GM12878 (cell line): ENCODE data around the gene EFNA2. TPM values are rescaled to one million over a fixed set of nuclear protein-coding genes. Genes with fewer than 3 reads are reported as not detected.
A peak's percentile ranks its signal among the peaks of the same experiment; 100 is the strongest.

Experiments used
- ATAC-seq: fragments of 200-7000 bp; cut with Tn5 transposase; 3 replicates; pipeline ENCODE4 v1.9.1; 2020; ENCODE audit warnings: mild to moderate bottlenecking, moderate library complexity
- BruUV-seq: library from RNA; stranded (reverse); fragments of 400-500 nt; replicated peaks from 2 replicates; lab custom pipeline; 2021; lab: Mats Ljungman, UMichigan
- CTCF ChIA-PET: fragments of 300-600 bp; sonication (Branson Sonifier 250); formaldehyde crosslinking; extraction: SDS; loops from one replicate; lab custom pipeline; 2021; ENCODE audit warnings: inconsistent platforms; lab: Yijun Ruan, JAX
- POLR2A ChIA-PET: fragments of 350-600 bp; formaldehyde crosslinking; extraction: SDS; loops from one replicate; lab custom pipeline; 2021; ENCODE audit warnings: inconsistent platforms; lab: Charles Lee
- RAD21 ChIA-PET: fragments of 300-600 bp; sonication (Branson Sonifier 250); formaldehyde crosslinking; loops from one replicate; lab custom pipeline; 2023; ENCODE audit warnings: antibody characterized with exemption; ENCODE audit not compliant: unreplicated experiment; lab: Charles Lee
- SMC1A ChIA-PET: fragments of 300-600 bp; sonication (Branson Sonifier 250); formaldehyde crosslinking; loops from one replicate; lab custom pipeline; 2023; ENCODE audit not compliant: unreplicated experiment, uncharacterized antibody; lab: Charles Lee
- DNase-seq: peaks from one replicate; pipeline ENCODE4 v3.0.0-alpha.2; 2011; ENCODE audit warnings: low read depth, low spot score
- FAIRE-seq: peaks from 3 replicates; lab custom pipeline; 2011; peaks lifted over from hg19 to GRCh38; lab: Jason Lieb, UNC
- H2AFZ ChIP-seq: 2 replicates; pipeline ENCODE4 v1.6.0; 2011; ENCODE audit warnings: low read depth, low read length, control low read depth; ENCODE audit not compliant: control insufficient read depth
- H3K27ac ChIP-seq: 2 replicates; pipeline ENCODE4 v1.5.1; 2011; ENCODE audit warnings: control low read depth; ENCODE audit not compliant: control insufficient read depth, insufficient read depth
- H3K27me3 ChIP-seq, 2 experiments: replicated peaks in 1 of 2; 2 replicates each; pipeline versions ENCODE4 v1.6.0 to v1.6.1; 2011; ENCODE audit warnings: low read length in 1 of 2; ENCODE audit not compliant: control insufficient read depth in 2 of 2, insufficient read depth in 2 of 2
- H3K36me3 ChIP-seq, 2 experiments: 2 replicates each; pipeline ENCODE4 v1.5.1; 2011; ENCODE audit warnings: low read length in 1 of 2; ENCODE audit not compliant: control insufficient read depth in 2 of 2, insufficient read depth in 2 of 2
- H3K4me1 ChIP-seq: 2 replicates; pipeline ENCODE4 v1.6.1; 2011; ENCODE audit warnings: mild to moderate bottlenecking, low read length, moderate library complexity, mixed read lengths; ENCODE audit not compliant: control insufficient read depth, insufficient read depth
- H3K4me2 ChIP-seq: 2 replicates; pipeline ENCODE4 v1.6.0; 2011; ENCODE audit warnings: control low read depth; ENCODE audit not compliant: control insufficient read depth, insufficient read depth
- H3K4me3 ChIP-seq: fragments of 200-600 bp; sonication (generic); 2 replicates; pipeline ENCODE4 v1.5.1; 2016
- H3K79me2 ChIP-seq: 2 replicates; pipeline ENCODE4 v1.6.0; 2011; ENCODE audit warnings: low read length; ENCODE audit not compliant: control insufficient read depth, insufficient read depth
- H3K9ac ChIP-seq: 2 replicates; pipeline ENCODE4 v1.8.0; 2011; ENCODE audit warnings: low read length, control low read depth, mixed read lengths; ENCODE audit not compliant: control insufficient read depth, insufficient read depth
- H3K9me3 ChIP-seq: replicated peaks from 3 replicates; pipeline ENCODE4 v1.5.1; 2011; ENCODE audit warnings: mild to moderate bottlenecking, low read length; ENCODE audit not compliant: control insufficient read depth, insufficient read depth
- H4K20me1 ChIP-seq: 2 replicates; pipeline ENCODE4 v1.6.0; 2011; ENCODE audit not compliant: control insufficient read depth, insufficient read depth
- BCL11A ChIP-seq: IDR thresholded peaks from 2 replicates; pipeline ENCODE4 v1.6.1; 2011; ENCODE audit warnings: low read depth, low read length
- IKZF2 ChIP-seq, 2 experiments: fragments of 450-650 bp; IDR thresholded peaks; 2 replicates each; pipeline ENCODE4 v1.6.1; 2017; ENCODE audit warnings: mild to moderate bottlenecking in 2 of 2, moderate library complexity in 2 of 2
- PAX8 ChIP-seq: fragments of 450-650 bp; IDR thresholded peaks from 2 replicates; pipeline ENCODE4 v1.6.1; 2017; ENCODE audit warnings: mild to moderate bottlenecking, moderate library complexity
- PKNOX1 ChIP-seq: fragments of 450-650 bp; IDR thresholded peaks from 2 replicates; pipeline ENCODE4 v1.6.1; 2016; ENCODE audit warnings: mild to moderate bottlenecking
- PML ChIP-seq: IDR thresholded peaks from 2 replicates; pipeline ENCODE4 v1.6.1; 2012; ENCODE audit warnings: low read length, inconsistent platforms
- POLR2AphosphoS2 ChIP-seq: IDR thresholded peaks from 2 replicates; pipeline ENCODE4 v1.6.1; 2011; ENCODE audit warnings: low read depth, mild to moderate bottlenecking, low read length, improper control_type of control experiment, moderate library complexity
- ZBED1 ChIP-seq: IDR thresholded peaks from 2 replicates; pipeline ENCODE4 v1.6.1; 2016; ENCODE audit warnings: borderline replicate concordance
- WGBS: methylation state at CpG from one replicate; pipeline ENCODE4 v1.1.6; 2016; ENCODE audit warnings: low lambda C conversion rate; ENCODE audit not compliant: insufficient replicate concordance, insufficient coverage; ENCODE audit errors: missing lambda C conversion rate; 5-methylcytosine and 5-hydroxymethylcytosine counted together
- in situ Hi-C: fragments of 300-500 bp; cut with MboI; formaldehyde crosslinking; loops from 9 replicates; pipeline ENCODE4 v1.14.3; 2018; ENCODE audit warnings: mixed read lengths
- intact Hi-C: fragments of 100-400 bp; cut with micrococcal nuclease; formaldehyde crosslinking; loops from one replicate; pipeline ENCODE4 v1.14.2; 2022; ENCODE audit not compliant: unreplicated experiment
- polyA plus RNA-seq, 11 experiments: library from polyadenylated mRNA; depleted of rRNA in 4 of 11; unstranded in 6 of 11; stranded (reverse) in 5 of 11; fragments of >200 nt; fragmentation: Nextera tagmentation in 4 of 11; fragmentation: Illumina TruSeq in 1 of 11; extraction: Ambion mirVana in 4 of 11; extraction: Trizol in 1 of 11; gene quantifications; 1 replicate in 1 of 11; 2 replicates in 10 of 11; pipeline versions ENCODE4 v1.2.1 to v1.2.3, GENCODE V29; 2011 to 2016; ENCODE audit warnings: inconsistent platforms in 2 of 11, missing spikeins in 2 of 11, low read depth in 1 of 11
- total RNA-seq, 4 experiments: library from RNA; depleted of rRNA in 3 of 4; stranded (reverse); fragments of >200 nt in 3 of 4; fragmentation: Illumina TruSeq in 1 of 4; extraction: Trizol in 1 of 4; gene quantifications; 2 replicates each; pipeline versions ENCODE4 v1.2.1 to v1.2.3, GENCODE V29; 2013 to 2021

EFNA2 gene
- total and polyA plus RNA-seq, 10 of the 15 experiments (the other 5 are each of a cell fraction or from before 2014, with no cell fraction given) = not detected

DNA sequence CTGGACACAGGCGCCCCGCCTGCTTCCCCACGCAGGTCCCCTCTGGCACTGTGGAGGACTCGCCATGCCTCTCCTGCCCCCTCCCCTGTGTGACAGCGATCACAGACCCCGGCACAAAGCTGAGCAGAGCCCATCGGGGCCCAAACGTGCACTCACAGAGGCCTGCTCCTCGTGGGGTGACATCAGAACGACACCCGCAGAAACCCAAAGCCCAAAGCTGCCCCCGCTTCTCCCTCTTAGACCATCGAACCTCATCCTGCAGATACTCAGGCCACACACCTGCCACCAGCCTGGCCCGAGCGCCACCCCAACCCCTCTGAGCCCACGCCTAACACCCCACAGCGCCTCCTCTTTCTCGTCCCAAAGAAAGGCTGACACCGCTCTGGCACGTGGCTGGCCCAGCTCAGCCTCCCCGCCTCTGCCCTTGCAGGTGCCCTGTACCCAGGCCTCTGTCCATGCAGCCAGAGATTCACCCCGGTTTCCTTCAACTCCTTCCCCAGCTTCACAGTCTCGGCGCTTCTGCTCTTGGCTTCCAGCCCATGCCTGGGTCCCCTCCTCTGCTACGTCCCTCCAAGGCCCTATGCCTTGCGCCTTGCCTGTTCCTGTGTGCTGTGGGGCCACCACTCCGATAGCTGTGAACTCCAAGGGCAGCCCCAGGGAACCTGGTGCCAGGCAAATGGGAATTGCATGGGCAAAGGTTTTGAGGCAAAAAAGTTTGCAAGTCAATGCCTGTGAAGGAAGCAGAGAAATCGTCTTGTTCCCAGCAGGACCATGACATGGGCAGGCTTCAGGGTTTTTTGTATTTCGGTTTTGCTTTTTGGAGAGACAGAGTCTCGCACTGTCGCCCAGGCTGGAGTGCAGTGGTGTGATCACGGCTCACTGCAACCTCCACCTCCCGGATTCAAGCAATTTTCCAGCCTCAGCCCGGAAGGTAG, 47.0 kb upstream of the EFNA2 start:
- no peak overlapping the region for H3K27ac ChIP-seq
- no peak overlapping the region for H3K4me3 ChIP-seq
- RAD21 ChIA-PET = interaction anchor here (0.7 to 1.2 kb wide), 2 partner anchors 18 to 108 kb away, joined by 3 to 4 read pairs; no protein-coding TSS in a partner anchor
- BruUV-seq = no TSS peak
- H3K9ac ChIP-seq = no peak overlapping the region
- peaks cover 0 to 10% of the 10 kb centered on the region in 2 experiments; a peak in 3 of 4 replicates for H3K27me3 ChIP-seq
- WGBS = 46% methylated on average over 34 of the region's 34 CpGs
- no peak overlapping the region for H2AFZ ChIP-seq
- POLR2A ChIA-PET = interaction anchor here (0.6 kb wide), 1 partner anchor 53 kb away, joined by 3 read pairs; no protein-coding TSS in a partner anchor
- in situ Hi-C loops (no loop called here), intact Hi-C loops (no loop called here)
- DNase-seq = no peak
- peaks cover 11% of the 10 kb centered on the region for H3K79me2 ChIP-seq
- FAIRE-seq = no peak
- H3K4me1 ChIP-seq = peaks cover 13% of the 10 kb centered on the region
- no peaks in the 10 kb centered on the region; the same call in 2 of the 3 replicates for H3K9me3 ChIP-seq
- CTCF ChIA-PET = interaction anchor here (0.7 to 2.7 kb wide), 4 partner anchors 25 to 212 kb away, joined by 3 to 10 read pairs (median 4); partner anchors contain the start of gene CNN2
- H3K36me3 ChIP-seq = no peaks in the 10 kb centered on the region
- H4K20me1 ChIP-seq = no peaks in the 10 kb centered on the region
- ATAC-seq = no peak
- SMC1A ChIA-PET = no interaction called here
- TF ChIP-seq ZBED1 (no peak), PKNOX1 (no peak), PAX8 (no peak), POLR2AphosphoS2 (no peak), PML (no peak), IKZF2 (IDR thresholded peaks at IDR 0.05) (no peak), BCL11A (no peak)
- peak overlapping the region; percentile 22; the same call in 1 of the 2 replicates for H3K4me2 ChIP-seq
